Central memory CD8-positive, alpha-beta T cell (primary cell): Measurements from ENCODE around the gene PLS1.

Experiments used
- ATAC-seq: fragments of 150-1000 bp; cut with Tn5 transposase; replicated peaks from 2 replicates; pipeline ENCODE4 v1.10.0; 2022; ENCODE audit warnings: mild to moderate bottlenecking, moderate FRiP score, moderate number of reproducible peaks; ENCODE audit not compliant: poor library complexity, severe bottlenecking; ENCODE audit errors: extremely low read depth
- DNase-seq, 2 donors: peaks; one replicate each; pipeline ENCODE4 v3.0.0; 2021; ENCODE audit warnings: low spot score in 2 of 2
- H3K27ac Mint-ChIP-seq: one replicate; pipeline ENCODE4 v1.8.0; 2022; ENCODE audit warnings: low read depth, mild to moderate bottlenecking, moderate library complexity, mixed read lengths
- H3K27me3 Mint-ChIP-seq: one replicate; pipeline ENCODE4 v1.8.0; 2022; ENCODE audit warnings: mixed read lengths
- H3K36me3 Mint-ChIP-seq: one replicate; pipeline ENCODE4 v1.8.0; 2022; ENCODE audit warnings: mild to moderate bottlenecking, moderate library complexity, mixed read lengths; ENCODE audit not compliant: insufficient read depth
- H3K4me1 Mint-ChIP-seq: one replicate; pipeline ENCODE4 v1.8.0; 2022; ENCODE audit warnings: mixed read lengths
- H3K4me3 Mint-ChIP-seq: one replicate; pipeline ENCODE4 v1.8.0; 2022; ENCODE audit warnings: mild to moderate bottlenecking, moderate library complexity, mixed read lengths
- H3K9me3 Mint-ChIP-seq: one replicate; pipeline ENCODE4 v1.8.0; 2022; ENCODE audit warnings: mixed read lengths

The PLS1 gene

DNA sequence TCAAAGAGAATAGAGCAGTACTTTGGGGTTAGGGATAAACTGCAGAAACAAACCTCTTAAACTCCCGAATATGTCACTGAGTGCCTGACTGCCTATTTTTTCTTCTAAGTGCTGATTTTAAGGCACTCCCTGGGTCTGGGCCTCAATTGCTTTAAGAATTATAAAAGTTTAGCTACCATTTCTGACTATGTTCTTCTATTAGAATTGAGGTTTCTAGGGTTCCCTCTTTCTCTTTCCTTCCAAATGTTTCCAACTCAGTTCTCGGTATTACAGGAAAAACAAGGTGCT is 28.9 kb downstream of the PLS1 start:
- DNase-seq (no peak), ATAC-seq (no peak)
- Mint-ChIP-seq H3K36me3 (no peaks in the 10 kb centered on the region), H3K4me3 (no peak overlapping the region), H3K27me3 (no peaks in the 10 kb centered on the region), H3K27ac (no peak overlapping the region), H3K4me1 (no peaks in the 10 kb centered on the region), H3K9me3 (no peaks in the 10 kb centered on the region)

GRCh38 chr3:142626971-142627370 is 30.8 kb downstream of the PLS1 start:
- Mint-ChIP-seq H3K36me3 (no peaks in the 10 kb centered on the region), H3K27me3 (no peaks in the 10 kb centered on the region), H3K4me3 (no peak overlapping the region), H3K4me1 (no peaks in the 10 kb centered on the region), H3K9me3 (no peaks in the 10 kb centered on the region), H3K27ac (no peak overlapping the region)
- DNase-seq (no peak), ATAC-seq (no peak)

DNA sequence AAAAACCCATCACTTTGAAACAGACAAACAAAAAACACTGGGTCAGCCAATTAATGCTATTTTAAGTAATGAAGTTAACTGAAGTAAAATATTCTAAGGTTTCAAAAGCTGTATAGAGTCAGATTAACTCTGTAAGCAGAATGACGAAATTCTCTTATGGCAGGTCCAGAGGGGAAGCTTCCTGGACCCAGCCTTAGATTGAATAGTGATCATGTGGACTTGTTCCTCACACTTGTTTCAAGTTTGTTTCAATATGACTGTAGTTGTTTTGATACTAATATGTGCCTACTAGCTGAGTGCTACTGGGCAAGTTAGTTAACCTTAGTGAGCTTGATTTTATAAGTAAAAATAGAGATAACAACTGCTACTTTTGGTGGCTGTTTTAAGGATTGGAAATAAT is 32.6 kb downstream of the PLS1 start:
- Mint-ChIP-seq H3K9me3 (no peaks in the 10 kb centered on the region), H3K27ac (no peak overlapping the region), H3K4me1 (no peaks in the 10 kb centered on the region), H3K36me3 (no peaks in the 10 kb centered on the region), H3K27me3 (no peaks in the 10 kb centered on the region), H3K4me3 (no peak overlapping the region)
- DNase-seq (no peak), ATAC-seq (no peak)

DNA sequence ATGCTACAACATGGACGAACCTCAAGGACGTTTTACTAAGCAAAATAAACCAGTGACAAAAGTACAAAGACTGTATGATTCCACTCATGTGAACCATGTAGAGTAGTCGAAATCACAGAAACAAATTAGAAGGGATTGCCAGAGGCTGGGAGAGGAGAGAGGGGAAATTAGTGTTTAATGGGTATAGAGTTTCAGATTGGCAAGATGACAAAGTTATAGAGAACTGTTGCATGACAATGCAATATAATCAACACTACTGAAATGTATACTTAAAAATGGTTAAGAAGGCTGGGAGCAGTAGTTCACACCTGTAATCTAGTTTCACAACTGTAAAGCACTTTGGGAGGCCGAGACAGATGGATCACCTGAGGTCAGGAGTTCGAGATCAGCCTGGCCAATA is 36.9 kb downstream of the PLS1 start:
- no peaks in the 10 kb centered on the region for H3K9me3 Mint-ChIP-seq
- H3K27me3 Mint-ChIP-seq: no peaks in the 10 kb centered on the region
- DNase-seq: no peak
- H3K4me1 Mint-ChIP-seq: no peaks in the 10 kb centered on the region
- no peak for ATAC-seq
- H3K36me3 Mint-ChIP-seq: no peaks in the 10 kb centered on the region
- no peak overlapping the region for H3K4me3 Mint-ChIP-seq
- H3K27ac Mint-ChIP-seq: no peak overlapping the region

GRCh38 chr3:142636050-142636449 is 39.9 kb downstream of the PLS1 start:
- ATAC-seq: no peak

GRCh38 chr3:142636664-142637063 is 40.5 kb downstream of the PLS1 start:
- Mint-ChIP-seq H3K36me3 (no peaks in the 10 kb centered on the region), H3K27me3 (no peaks in the 10 kb centered on the region), H3K9me3 (no peaks in the 10 kb centered on the region), H3K4me3 (no peak overlapping the region), H3K27ac (no peak overlapping the region), H3K4me1 (no peaks in the 10 kb centered on the region)
- DNase-seq (no peak), ATAC-seq (no peak)

More at GRCh38 chr3:142636050-142636449, 39.9 kb downstream of the PLS1 start:
- Mint-ChIP-seq H3K4me3 (no peak overlapping the region), H3K27me3 (no peaks in the 10 kb centered on the region), H3K27ac (no peak overlapping the region), H3K36me3 (no peaks in the 10 kb centered on the region), H3K4me1 (no peaks in the 10 kb centered on the region), H3K9me3 (no peaks in the 10 kb centered on the region)
- DNase-seq: no peak

DNA sequence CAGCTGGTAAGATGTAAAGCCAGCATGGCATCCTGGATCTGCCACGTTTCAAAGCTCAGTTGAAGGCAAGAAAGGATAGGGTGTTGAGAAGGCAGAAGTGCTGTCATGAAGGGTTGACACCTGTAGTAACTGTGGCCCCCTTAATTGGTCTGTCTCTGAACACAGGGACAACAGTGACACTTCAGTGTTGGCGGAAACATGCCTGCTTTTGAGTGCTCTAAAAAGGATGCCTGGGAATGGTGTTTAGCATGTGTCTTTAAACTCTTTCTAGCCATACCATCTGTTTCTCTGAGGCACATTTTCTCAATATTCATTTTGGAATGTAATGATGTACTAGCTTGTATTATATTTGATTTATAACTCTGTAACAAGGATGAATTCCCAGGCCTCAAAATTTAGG is 42.1 kb downstream of the PLS1 start:
- no peaks in the 10 kb centered on the region for H3K36me3 Mint-ChIP-seq
- H3K9me3 Mint-ChIP-seq: no peaks in the 10 kb centered on the region
- no peak overlapping the region for H3K27ac Mint-ChIP-seq
- no peak for ATAC-seq
- no peak overlapping the region for H3K4me3 Mint-ChIP-seq
- no peak for DNase-seq
- no peaks in the 10 kb centered on the region for H3K4me1 Mint-ChIP-seq
- no peaks in the 10 kb centered on the region for H3K27me3 Mint-ChIP-seq

DNA sequence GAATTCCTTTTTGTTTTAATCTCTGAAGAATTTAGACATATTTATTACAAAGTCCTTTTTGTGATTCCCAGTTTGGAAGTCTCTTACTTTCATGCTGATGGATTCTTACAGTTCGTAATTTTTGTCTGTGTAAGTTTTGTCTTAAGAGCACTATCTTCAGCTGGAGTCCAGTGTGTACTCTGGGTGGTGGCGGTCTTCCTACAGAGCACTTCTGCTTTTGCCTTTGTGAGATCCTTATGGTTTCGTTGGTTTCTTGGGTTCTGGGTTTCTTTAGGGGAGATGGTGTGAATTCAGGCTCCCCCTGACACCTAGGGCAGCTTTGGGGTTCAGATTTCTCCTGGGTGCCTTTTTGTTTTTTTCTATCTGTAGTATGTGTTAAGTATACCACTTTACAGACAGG is 45.3 kb downstream of the PLS1 start:
- Mint-ChIP-seq H3K27me3 (no peaks in the 10 kb centered on the region), H3K27ac (no peak overlapping the region), H3K9me3 (no peaks in the 10 kb centered on the region)

DNA sequence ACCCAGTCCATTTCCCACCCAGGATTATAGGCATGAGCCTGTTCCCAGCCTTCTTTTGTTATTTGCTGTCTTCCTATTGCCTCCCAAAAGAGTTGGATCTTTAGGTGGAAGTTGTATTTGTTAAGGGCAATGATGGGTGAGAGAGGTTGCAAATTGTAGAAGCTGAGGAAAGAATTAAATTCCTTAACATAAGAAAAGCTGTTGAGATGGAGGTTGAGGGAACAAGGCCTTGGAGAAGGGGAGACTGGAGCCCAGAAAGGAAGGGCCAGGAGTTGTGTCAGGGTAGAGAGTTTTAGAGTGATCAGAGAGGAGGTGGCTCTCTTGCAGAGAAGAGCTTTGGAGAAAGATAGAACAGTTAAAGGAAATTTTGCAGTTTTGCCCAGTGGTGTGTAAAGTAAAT is 46.8 kb downstream of the PLS1 start:
- Mint-ChIP-seq H3K4me1 (no peaks in the 10 kb centered on the region), H3K27me3 (no peaks in the 10 kb centered on the region), H3K27ac (no peak overlapping the region), H3K36me3 (no peaks in the 10 kb centered on the region), H3K9me3 (no peaks in the 10 kb centered on the region), H3K4me3 (no peak overlapping the region)
- no peak for ATAC-seq
- no peak for DNase-seq

More for the DNA sequence above, 45.3 kb downstream of the PLS1 start:
- DNase-seq (no peak), ATAC-seq (no peak)
- no peaks in the 10 kb centered on the region for H3K36me3 Mint-ChIP-seq
- H3K4me3 Mint-ChIP-seq: no peak overlapping the region
- H3K4me1 Mint-ChIP-seq: no peaks in the 10 kb centered on the region

GRCh38 chr3:142644502-142644901 is 48.3 kb downstream of the PLS1 start:
- Mint-ChIP-seq H3K27ac (no peak overlapping the region), H3K36me3 (no peaks in the 10 kb centered on the region), H3K27me3 (no peaks in the 10 kb centered on the region), H3K4me1 (no peaks in the 10 kb centered on the region), H3K9me3 (no peaks in the 10 kb centered on the region), H3K4me3 (no peak overlapping the region)
- ATAC-seq: no peak
- DNase-seq: no peak

GRCh38 chr3:142645236-142645793 is 49.1 kb downstream of the PLS1 start:
- H3K4me1 Mint-ChIP-seq: no peaks in the 10 kb centered on the region
- H3K36me3 Mint-ChIP-seq: no peaks in the 10 kb centered on the region
- no peak overlapping the region for H3K27ac Mint-ChIP-seq
- H3K4me3 Mint-ChIP-seq: no peak overlapping the region
- ATAC-seq: no peak
- DNase-seq: no peak
- no peaks in the 10 kb centered on the region for H3K27me3 Mint-ChIP-seq
- H3K9me3 Mint-ChIP-seq: no peaks in the 10 kb centered on the region

DNA sequence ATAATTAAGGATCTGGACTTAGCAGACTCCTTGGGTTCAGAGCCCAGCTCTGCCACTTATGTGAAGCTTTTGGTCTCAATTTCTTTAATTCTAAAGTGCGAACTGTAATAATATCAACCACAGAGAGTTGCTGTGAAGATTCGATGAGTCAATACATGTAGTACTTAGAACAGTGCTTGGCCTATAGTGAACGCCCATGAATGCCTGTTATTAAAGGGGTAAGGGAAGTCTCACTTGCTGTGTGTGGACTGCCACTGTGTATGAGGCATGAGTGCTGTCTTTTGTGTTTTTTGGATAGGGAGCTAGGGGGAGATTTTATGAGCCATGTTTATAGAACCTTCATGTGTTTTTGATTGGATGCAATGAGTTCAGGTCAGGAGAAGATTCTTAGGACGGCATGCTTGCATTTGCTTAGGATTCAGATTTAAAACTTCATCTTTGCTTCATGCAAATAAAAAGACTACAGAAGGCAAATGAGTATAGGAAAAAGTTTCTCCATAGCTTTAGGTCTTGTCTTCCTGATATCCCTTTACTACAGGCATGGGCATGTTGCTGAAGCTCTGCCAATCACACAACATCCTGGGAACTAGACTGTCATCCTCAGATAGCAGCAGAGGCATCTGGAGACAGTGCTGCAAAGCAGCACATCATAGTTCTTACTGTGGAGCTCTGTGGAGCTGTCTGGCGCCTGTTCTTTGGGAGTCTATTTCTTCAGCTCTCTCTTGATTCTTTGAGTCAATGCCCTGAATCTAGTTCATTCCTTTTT is 50.0 kb downstream of the PLS1 start:
- DNase-seq (no peak), ATAC-seq (no peak)
- Mint-ChIP-seq H3K4me3 (no peak overlapping the region), H3K27ac (no peak overlapping the region), H3K9me3 (no peaks in the 10 kb centered on the region), H3K4me1 (no peaks in the 10 kb centered on the region), H3K27me3 (no peaks in the 10 kb centered on the region), H3K36me3 (no peaks in the 10 kb centered on the region)

DNA sequence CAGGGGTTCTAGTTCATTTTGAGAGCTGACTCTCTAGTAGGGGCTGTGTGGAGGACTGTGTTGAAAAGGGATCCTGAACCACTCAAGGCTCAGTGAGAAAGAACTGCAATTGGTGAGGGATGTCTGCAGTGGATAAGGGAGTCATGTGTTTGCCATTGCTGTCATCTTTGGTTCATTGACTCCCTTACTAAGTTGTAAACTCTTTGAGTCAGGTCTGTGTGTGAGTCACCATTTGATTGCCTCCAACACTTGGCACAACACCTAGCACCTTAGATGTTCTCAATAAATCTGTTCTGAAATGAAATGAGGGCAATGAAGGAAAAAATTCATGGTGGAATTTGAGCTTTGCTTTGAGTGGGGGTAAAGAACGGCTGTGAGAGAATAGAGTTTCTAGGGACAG is 51.7 kb downstream of the PLS1 start:
- Mint-ChIP-seq H3K27ac (no peak overlapping the region), H3K9me3 (no peaks in the 10 kb centered on the region), H3K4me1 (no peaks in the 10 kb centered on the region), H3K4me3 (no peak overlapping the region), H3K36me3 (no peaks in the 10 kb centered on the region), H3K27me3 (no peaks in the 10 kb centered on the region)
- ATAC-seq: no peak
- DNase-seq: no peak
